Neural cell (in vitro differentiated cells): ENCODE results near the gene SLC4A7.

Experiments used
- CTCF ChIP-seq: fragments of 450-650 bp; IDR thresholded peaks from 2 replicates; pipeline ENCODE4 v1.5.1; 2014; ENCODE audit warnings: antibody characterized with exemption, mild to moderate bottlenecking, moderate library complexity; ENCODE audit not compliant: poor library complexity, severe bottlenecking
- EP300 ChIP-seq: fragments of 450-650 bp; conservative IDR thresholded peaks from 2 replicates; pipeline ENCODE4 v1.6.1; 2014; ENCODE audit warnings: antibody characterized with exemption, mild to moderate bottlenecking, moderate library complexity; ENCODE audit not compliant: poor library complexity, severe bottlenecking
- POLR2AphosphoS5 ChIP-seq: IDR thresholded peaks from 2 replicates; pipeline ENCODE4 v1.6.1; 2012

DNA sequence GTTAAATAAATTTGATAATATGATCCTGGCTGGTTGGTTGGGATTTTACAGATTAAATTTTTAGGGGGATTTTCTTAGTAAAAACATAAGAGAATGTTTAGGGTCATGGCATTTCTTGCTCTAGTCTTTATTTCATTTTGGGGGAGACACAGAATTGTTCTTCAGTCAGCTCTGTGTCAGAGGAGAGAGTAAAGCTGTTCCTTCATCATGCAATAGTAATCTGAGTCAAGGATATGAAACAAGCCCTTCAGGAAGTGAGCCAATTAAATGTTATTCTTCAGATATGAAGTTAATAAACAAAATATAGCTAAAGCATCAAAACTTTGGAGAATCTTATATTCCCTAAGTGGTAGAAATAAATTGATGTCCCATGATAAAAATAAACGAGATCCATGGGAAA, 22.9 kb upstream of the SLC4A7 start:
- TF ChIP-seq CTCF (no peak), EP300 (no peak), POLR2AphosphoS5 (no peak)
